GM12891 (cell line): ENCODE results near the gene CAMK2N2.

ENCODE experiments used
- POLR2A ChIP-seq: IDR thresholded peaks from 2 replicates; pipeline ENCODE4 v1.6.1; 2011; ENCODE audit warnings: low read depth, low read length, control low read depth
- POLR2AphosphoS5 ChIP-seq: IDR thresholded peaks from 2 replicates; pipeline ENCODE4 v1.6.1; 2011; ENCODE audit warnings: low read depth, low read length, control low read depth
- SPI1 ChIP-seq: IDR thresholded peaks from 2 replicates; pipeline ENCODE4 v1.6.1; 2011; ENCODE audit warnings: low read depth, low read length, control low read depth
- TAF1 ChIP-seq: IDR thresholded peaks from 2 replicates; pipeline ENCODE4 v1.6.1; 2011; ENCODE audit warnings: low read depth, low read length, control low read depth

GRCh38 chr3:184231671-184232070, 29.7 kb downstream of the CAMK2N2 start:
- TF ChIP-seq SPI1 (no peak), POLR2A (no peak), POLR2AphosphoS5 (no peak), TAF1 (no peak)
